ENCODE data around the gene DIP2C. TPM values are rescaled to one million over a fixed set of nuclear protein-coding genes. Genes with fewer than 3 reads are reported as not detected.

DIP2C gene
- total and polyA plus RNA-seq, 2 donors from 2014 or later: 6.2 to 22.6 TPM

- Histone ChIP-seq H3K4me3 (ENCODE audit: low read length in 3 of 3) (no peak overlapping the region), H3K27ac (ENCODE audit: low read depth in 2 of 2, low read length in 2 of 2) (no peak overlapping the region), H3K9me3 (ENCODE audit: control insufficient read depth in 2 of 3, insufficient read depth in 1 of 3, low read length in 3 of 3) (no peaks in the 10 kb centered on the region), H3K9ac (ENCODE audit: low read length in 3 of 3) (no peak overlapping the region), H3K27me3 (ENCODE audit: control insufficient read depth, insufficient read depth, low read length) (no peaks in the 10 kb centered on the region), H3K36me3 (ENCODE audit: control insufficient read depth in 2 of 3, insufficient read depth in 3 of 3, low read length in 3 of 3) (no peaks in the 10 kb centered on the region), H3K4me1 (ENCODE audit: control insufficient read depth in 2 of 3, insufficient read depth in 2 of 3, low read depth in 1 of 3, low read length in 3 of 3) (peaks cover 0 to 5% (median 0%) of the 10 kb centered on the region in 3 donors)
- FAIRE-seq (no peak), DNase-seq (no peak)
- TF ChIP-seq CTCF (IDR thresholded peaks at IDR 0.05; ENCODE audit: borderline replicate concordance, extremely low read depth, insufficient read depth): no peak
- intact Hi-C loops (cut with DNase I): no loop called here
These were observed 94.7 kb downstream of the DIP2C start for GRCh38 chr10:594584-595270.

GRCh38 chr10:593901-594457 is 95.5 kb downstream of the DIP2C start:
- H3K4me3 ChIP-seq (ENCODE audit: low read length in 3 of 3): no peak overlapping the region
- no peaks in the 10 kb centered on the region for H3K9me3 ChIP-seq (ENCODE audit: control insufficient read depth in 2 of 3, insufficient read depth in 1 of 3, low read length in 3 of 3)
- intact Hi-C loops (cut with DNase I): no loop called here
- H3K27ac ChIP-seq (ENCODE audit: low read depth in 2 of 2, low read length in 2 of 2): no peak overlapping the region
- H3K27me3 ChIP-seq (ENCODE audit: control insufficient read depth, insufficient read depth, low read length): no peaks in the 10 kb centered on the region
- no peaks in the 10 kb centered on the region for H3K36me3 ChIP-seq (ENCODE audit: control insufficient read depth in 2 of 3, insufficient read depth in 3 of 3, low read length in 3 of 3)
- FAIRE-seq: no peak
- no peak for DNase-seq
- no peak for TF ChIP-seq CTCF (IDR thresholded peaks at IDR 0.05; ENCODE audit: borderline replicate concordance, extremely low read depth, insufficient read depth)
- no peaks in the 10 kb centered on the region for H3K4me1 ChIP-seq (ENCODE audit: control insufficient read depth in 2 of 3, insufficient read depth in 2 of 3, low read depth in 1 of 3, low read length in 3 of 3)
- H3K9ac ChIP-seq (ENCODE audit: low read length in 3 of 3): no peak overlapping the region

GRCh38 chr10:593421-593820 is 96.0 kb downstream of the DIP2C start:
- intact Hi-C loops (cut with DNase I): no loop called here
- no peak for TF ChIP-seq CTCF (IDR thresholded peaks at IDR 0.05; ENCODE audit: borderline replicate concordance, extremely low read depth, insufficient read depth)
- Histone ChIP-seq H3K9me3 (ENCODE audit: control insufficient read depth in 2 of 3, insufficient read depth in 1 of 3, low read length in 3 of 3) (no peaks in the 10 kb centered on the region), H3K9ac (ENCODE audit: low read length in 3 of 3) (no peak overlapping the region), H3K27me3 (ENCODE audit: control insufficient read depth, insufficient read depth, low read length) (no peaks in the 10 kb centered on the region), H3K36me3 (ENCODE audit: control insufficient read depth in 2 of 3, insufficient read depth in 3 of 3, low read length in 3 of 3) (no peaks in the 10 kb centered on the region), H3K4me1 (ENCODE audit: control insufficient read depth in 2 of 3, insufficient read depth in 2 of 3, low read depth in 1 of 3, low read length in 3 of 3) (peaks cover 0 to 2% (median 0%) of the 10 kb centered on the region in 3 donors), H3K27ac (ENCODE audit: low read depth in 2 of 2, low read length in 2 of 2) (no peak overlapping the region), H3K4me3 (ENCODE audit: low read length in 3 of 3) (no peak overlapping the region)
- FAIRE-seq (no peak), DNase-seq (no peak)

Measured in kidney (tissue), 14 donors.